ENCODE results near the gene OGDH.

The OGDH gene

DNA sequence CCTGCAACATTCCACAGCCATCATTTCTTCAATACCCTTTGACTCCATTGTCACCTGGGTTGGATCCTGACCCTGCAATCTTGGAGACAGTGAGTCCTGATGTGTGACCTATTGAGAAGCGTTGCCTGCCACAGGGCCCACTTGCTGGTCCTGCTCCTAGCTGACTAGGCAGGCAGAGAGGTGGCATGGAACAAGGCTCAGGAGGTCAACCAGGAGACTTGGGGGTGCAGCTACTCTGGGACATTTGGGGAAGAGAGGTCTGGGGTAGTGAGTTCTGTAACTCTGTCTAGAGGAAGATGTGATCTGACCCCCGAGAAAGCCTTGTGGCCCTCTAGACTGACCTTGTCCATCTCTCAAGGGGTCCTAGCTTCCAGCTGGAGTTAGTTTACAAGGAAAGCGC, 144.0 kb downstream of the OGDH start:
- TF ChIP-seq, protein P1, sequence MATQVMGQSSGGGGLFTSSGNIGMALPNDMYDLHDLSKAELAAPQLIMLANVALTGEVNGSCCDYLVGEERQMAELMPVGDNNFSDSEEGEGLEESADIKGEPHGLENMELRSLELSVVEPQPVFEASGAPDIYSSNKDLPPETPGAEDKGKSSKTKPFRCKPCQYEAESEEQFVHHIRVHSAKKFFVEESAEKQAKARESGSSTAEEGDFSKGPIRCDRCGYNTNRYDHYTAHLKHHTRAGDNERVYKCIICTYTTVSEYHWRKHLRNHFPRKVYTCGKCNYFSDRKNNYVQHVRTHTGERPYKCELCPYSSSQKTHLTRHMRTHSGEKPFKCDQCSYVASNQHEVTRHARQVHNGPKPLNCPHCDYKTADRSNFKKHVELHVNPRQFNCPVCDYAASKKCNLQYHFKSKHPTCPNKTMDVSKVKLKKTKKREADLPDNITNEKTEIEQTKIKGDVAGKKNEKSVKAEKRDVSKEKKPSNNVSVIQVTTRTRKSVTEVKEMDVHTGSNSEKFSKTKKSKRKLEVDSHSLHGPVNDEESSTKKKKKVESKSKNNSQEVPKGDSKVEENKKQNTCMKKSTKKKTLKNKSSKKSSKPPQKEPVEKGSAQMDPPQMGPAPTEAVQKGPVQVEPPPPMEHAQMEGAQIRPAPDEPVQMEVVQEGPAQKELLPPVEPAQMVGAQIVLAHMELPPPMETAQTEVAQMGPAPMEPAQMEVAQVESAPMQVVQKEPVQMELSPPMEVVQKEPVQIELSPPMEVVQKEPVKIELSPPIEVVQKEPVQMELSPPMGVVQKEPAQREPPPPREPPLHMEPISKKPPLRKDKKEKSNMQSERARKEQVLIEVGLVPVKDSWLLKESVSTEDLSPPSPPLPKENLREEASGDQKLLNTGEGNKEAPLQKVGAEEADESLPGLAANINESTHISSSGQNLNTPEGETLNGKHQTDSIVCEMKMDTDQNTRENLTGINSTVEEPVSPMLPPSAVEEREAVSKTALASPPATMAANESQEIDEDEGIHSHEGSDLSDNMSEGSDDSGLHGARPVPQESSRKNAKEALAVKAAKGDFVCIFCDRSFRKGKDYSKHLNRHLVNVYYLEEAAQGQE (IDR thresholded peaks at IDR 0.05; ENCODE audit: insufficient read depth in 1 of 2, low read depth in 2 of 2, low read length in 2 of 2): no peak
- TF ChIP-seq FOXP2 (optimal IDR thresholded peaks at IDR 0.05; ENCODE audit: borderline replicate concordance, extremely low read depth, extremely low read length, insufficient read depth): no peak
- no peak for TF ChIP-seq SIN3A (IDR thresholded peaks at IDR 0.05; ENCODE audit: borderline replicate concordance, insufficient read depth, low read length)

DNA sequence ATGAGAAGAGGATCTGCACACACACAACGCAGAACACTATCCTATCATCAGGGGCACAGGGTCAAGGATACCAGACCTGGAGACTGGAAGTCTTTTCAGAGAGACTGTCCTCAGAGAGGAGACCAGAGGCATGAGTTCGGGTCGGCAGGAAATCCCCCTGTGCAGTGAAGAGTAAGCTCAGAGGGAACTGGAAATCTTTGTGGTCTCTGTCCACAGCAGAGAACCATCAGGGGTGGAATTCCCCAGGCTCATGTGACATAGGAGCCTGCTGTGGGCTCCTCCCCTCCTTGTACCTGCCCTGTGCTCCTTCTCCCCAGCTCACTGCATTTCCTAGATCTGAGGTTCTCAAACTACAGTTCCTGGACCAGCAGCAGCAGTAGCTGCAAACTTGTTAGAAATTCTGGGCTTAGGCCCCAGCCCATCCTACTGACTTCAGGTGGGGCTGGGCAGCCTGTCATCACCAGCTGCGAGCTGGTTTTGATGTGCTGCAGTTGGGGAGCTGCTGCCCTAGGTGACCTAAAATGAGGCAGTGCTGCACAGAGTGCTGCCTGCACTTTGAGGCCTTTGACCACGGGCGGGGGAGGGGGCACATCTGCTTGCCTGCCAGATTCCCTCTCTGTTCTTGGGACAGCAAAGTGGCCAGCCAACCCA, 144.6 kb downstream of the OGDH start:
- TF ChIP-seq FOXP2 (optimal IDR thresholded peaks at IDR 0.05; ENCODE audit: borderline replicate concordance, extremely low read depth, extremely low read length, insufficient read depth): no peak
- TF ChIP-seq POLR2AphosphoS5 (IDR thresholded peaks at IDR 0.05; ENCODE audit: low read depth, low read length): no peak
- TF ChIP-seq, protein P1 (IDR thresholded peaks at IDR 0.05; ENCODE audit: insufficient read depth in 1 of 2, low read depth in 2 of 2, low read length in 2 of 2): no peak
- no peak for TF ChIP-seq TAF1 (IDR thresholded peaks at IDR 0.05; ENCODE audit: borderline replicate concordance, insufficient read depth, low read length)
- TF ChIP-seq SIN3A (IDR thresholded peaks at IDR 0.05; ENCODE audit: borderline replicate concordance, insufficient read depth, low read length): no peak

DNA sequence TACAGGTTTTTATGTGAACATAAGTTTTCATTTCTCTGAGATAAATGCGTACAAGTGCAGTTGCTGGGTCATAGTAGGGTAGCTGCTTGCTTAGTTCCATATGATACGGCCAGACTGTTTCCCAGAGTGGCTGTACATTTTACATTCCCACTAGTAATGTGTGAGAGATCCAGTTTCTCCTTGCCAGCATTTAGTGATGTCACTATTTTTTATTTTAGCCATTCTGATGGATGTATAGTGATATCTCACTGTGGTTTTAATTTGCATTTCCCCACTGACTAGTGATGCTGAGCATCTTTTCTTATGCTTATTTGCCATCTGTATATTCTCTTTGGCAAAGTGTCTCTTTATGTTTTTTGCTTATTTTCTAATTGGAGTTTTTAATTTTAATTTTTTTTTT, 146.4 kb downstream of the OGDH start:
- TF ChIP-seq SIN3A (IDR thresholded peaks at IDR 0.05; ENCODE audit: borderline replicate concordance, insufficient read depth, low read length): no peak
- no peak for TF ChIP-seq TAF1 (IDR thresholded peaks at IDR 0.05; ENCODE audit: borderline replicate concordance, insufficient read depth, low read length)
- no peak for TF ChIP-seq FOXP2 (optimal IDR thresholded peaks at IDR 0.05; ENCODE audit: borderline replicate concordance, extremely low read depth, extremely low read length, insufficient read depth)
- TF ChIP-seq, protein P1 (IDR thresholded peaks at IDR 0.05; ENCODE audit: insufficient read depth in 1 of 2, low read depth in 2 of 2, low read length in 2 of 2): no peak
- TF ChIP-seq POLR2AphosphoS5 (IDR thresholded peaks at IDR 0.05; ENCODE audit: low read depth, low read length): no peak

DNA sequence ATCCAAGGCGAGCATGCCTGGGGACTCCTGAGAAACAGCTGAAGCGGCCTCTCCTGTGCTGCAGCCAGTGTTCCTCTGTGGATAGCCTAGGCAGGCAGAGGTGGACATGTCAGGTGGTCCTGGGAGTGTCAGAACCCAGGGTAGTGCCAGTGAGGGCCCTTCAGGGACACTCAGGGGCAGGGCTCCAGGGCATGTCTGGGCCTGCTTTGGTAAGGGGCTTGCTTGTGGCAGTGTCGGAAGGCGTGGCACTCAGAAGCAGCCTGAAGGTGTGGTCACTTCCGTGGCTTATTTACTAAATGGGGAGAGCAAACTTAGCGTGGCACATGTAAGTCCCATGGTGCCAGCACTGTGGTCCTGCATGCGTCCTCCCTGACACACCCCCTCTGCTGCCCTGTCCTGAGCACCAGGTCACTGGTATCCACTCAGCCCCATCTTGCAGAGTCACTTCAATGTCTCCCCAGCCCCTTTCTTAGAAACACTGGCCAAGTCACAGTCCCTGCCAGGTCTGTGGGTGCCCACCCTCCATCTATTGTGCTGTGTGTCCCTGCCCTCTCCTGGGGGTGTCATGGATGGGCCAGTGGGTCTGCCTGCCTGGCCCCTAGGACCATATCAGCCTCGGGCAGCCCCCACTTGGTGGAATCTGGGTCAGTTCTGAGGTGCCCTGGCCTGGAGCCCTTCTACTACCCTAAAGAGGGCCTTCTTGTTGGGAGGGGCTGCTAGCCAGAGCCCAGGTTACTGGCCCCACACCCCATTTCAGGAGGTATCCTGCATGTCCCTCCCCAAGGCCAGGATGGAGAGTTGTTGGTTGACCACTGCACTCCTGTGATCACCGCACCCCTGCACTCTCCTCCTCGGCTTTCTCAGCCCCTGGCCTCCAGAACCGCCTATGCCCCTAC, 148.6 kb downstream of the OGDH start:
- TF ChIP-seq, protein P1 (IDR thresholded peaks at IDR 0.05; ENCODE audit: insufficient read depth in 1 of 2, low read depth in 2 of 2, low read length in 2 of 2): no peak
- TF ChIP-seq TAF1 (IDR thresholded peaks at IDR 0.05; ENCODE audit: borderline replicate concordance, insufficient read depth, low read length): no peak
- TF ChIP-seq POLR2AphosphoS5 (IDR thresholded peaks at IDR 0.05; ENCODE audit: low read depth, low read length): no peak
- no peak for TF ChIP-seq FOXP2 (optimal IDR thresholded peaks at IDR 0.05; ENCODE audit: borderline replicate concordance, extremely low read depth, extremely low read length, insufficient read depth)
- no peak for TF ChIP-seq SIN3A (IDR thresholded peaks at IDR 0.05; ENCODE audit: borderline replicate concordance, insufficient read depth, low read length)

Data from PFSK-1 (cell line).